CD4-positive, alpha-beta T cell treated with Interleukin-6 for 4 hours (primary cell): ENCODE measurements around the gene ZBTB47.

Source experiments
- DNase-seq: peaks from one replicate; pipeline ENCODE4 v3.0.0-alpha.2; 2020; ENCODE audit warnings: mixed read lengths

The ZBTB47 gene

GRCh38 chr3:42686832-42687650, 33.5 kb downstream of the ZBTB47 start:
- DNase-seq = no peak

GRCh38 chr3:42688016-42688415, 34.5 kb downstream of the ZBTB47 start:
- DNase-seq = no peak

GRCh38 chr3:42688487-42689420, 35.3 kb downstream of the ZBTB47 start:
- no peak for DNase-seq

GRCh38 chr3:42689421-42690014, 36.0 kb downstream of the ZBTB47 start:
- DNase-seq = no peak

- no peak for DNase-seq
These were observed 36.7 kb downstream of the ZBTB47 start for GRCh38 chr3:42690191-42690590.

GRCh38 chr3:42690766-42691680, 37.5 kb downstream of the ZBTB47 start:
- no peak for DNase-seq

- no peak for DNase-seq
These were observed 38.5 kb downstream of the ZBTB47 start for GRCh38 chr3:42691816-42692666.

- DNase-seq = no peak
These were observed 39.4 kb downstream of the ZBTB47 start for GRCh38 chr3:42692667-42693529.

- DNase-seq = no peak
These were observed 40.0 kb downstream of the ZBTB47 start for GRCh38 chr3:42693530-42693930.

- no peak for DNase-seq
These were observed 40.9 kb downstream of the ZBTB47 start for GRCh38 chr3:42694366-42694765.

- no peak for DNase-seq
These were observed 43.1 kb downstream of the ZBTB47 start for GRCh38 chr3:42696356-42697288.

GRCh38 chr3:42697289-42698051, 44.0 kb downstream of the ZBTB47 start:
- no peak for DNase-seq

- no peak for DNase-seq
These were observed 44.9 kb downstream of the ZBTB47 start for GRCh38 chr3:42698216-42698910.

GRCh38 chr3:42698911-42699230, 45.4 kb downstream of the ZBTB47 start:
- DNase-seq = no peak

GRCh38 chr3:42699511-42699971, 46.0 kb downstream of the ZBTB47 start:
- no peak for DNase-seq

- DNase-seq = no peak
These were observed 47.1 kb downstream of the ZBTB47 start for GRCh38 chr3:42700366-42701288.
